IPS-15b (cell line): ENCODE measurements around the gene ARHGEF28.

Source experiments
- H3K27me3 ChIP-seq: one replicate; pipeline ENCODE4 v1.6.1; 2013; ENCODE audit warnings: low read length; ENCODE audit not compliant: control insufficient read depth, insufficient read depth
- H3K36me3 ChIP-seq: one replicate; pipeline ENCODE4 v1.6.1; 2013; ENCODE audit warnings: low read length; ENCODE audit not compliant: control insufficient read depth, insufficient read depth
- H3K4me1 ChIP-seq: one replicate; pipeline ENCODE4 v1.6.1; 2013; ENCODE audit warnings: mild to moderate bottlenecking, low read length; ENCODE audit not compliant: control insufficient read depth, insufficient read depth
- H3K4me3 ChIP-seq: one replicate; pipeline ENCODE4 v1.5.1; 2013; ENCODE audit warnings: low read depth, low read length
- H3K9ac ChIP-seq: one replicate; pipeline ENCODE4 v1.6.1; 2013; ENCODE audit warnings: low read depth, mild to moderate bottlenecking, low read length
- H3K9me3 ChIP-seq: one replicate; pipeline ENCODE4 v1.6.1; 2013; ENCODE audit warnings: mild to moderate bottlenecking, low read length; ENCODE audit not compliant: control insufficient read depth, insufficient read depth

ARHGEF28 gene

DNA sequence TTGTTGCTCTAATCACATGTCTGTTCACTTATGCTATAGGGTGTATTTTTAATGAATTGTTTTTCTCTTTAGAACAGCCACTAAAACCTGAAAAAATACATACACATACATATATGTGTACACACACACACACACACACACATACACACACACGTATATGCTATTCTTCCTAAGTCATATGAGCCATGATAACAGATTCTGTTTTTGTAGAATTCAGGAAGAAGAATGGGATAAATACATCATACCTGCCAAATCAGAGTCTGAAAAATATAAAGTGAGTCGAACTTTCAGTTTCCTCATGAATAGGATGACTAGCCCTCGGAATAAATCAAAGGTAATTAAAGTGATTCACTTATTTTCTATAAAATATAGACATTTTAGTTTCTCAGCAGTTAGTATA is 231.4 kb downstream of the ARHGEF28 start:
- Histone ChIP-seq H3K36me3 (no peaks in the 10 kb centered on the region), H3K4me1 (no peaks in the 10 kb centered on the region), H3K4me3 (no peak overlapping the region), H3K9ac (no peak overlapping the region), H3K9me3 (no peaks in the 10 kb centered on the region), H3K27me3 (no peaks in the 10 kb centered on the region)

DNA sequence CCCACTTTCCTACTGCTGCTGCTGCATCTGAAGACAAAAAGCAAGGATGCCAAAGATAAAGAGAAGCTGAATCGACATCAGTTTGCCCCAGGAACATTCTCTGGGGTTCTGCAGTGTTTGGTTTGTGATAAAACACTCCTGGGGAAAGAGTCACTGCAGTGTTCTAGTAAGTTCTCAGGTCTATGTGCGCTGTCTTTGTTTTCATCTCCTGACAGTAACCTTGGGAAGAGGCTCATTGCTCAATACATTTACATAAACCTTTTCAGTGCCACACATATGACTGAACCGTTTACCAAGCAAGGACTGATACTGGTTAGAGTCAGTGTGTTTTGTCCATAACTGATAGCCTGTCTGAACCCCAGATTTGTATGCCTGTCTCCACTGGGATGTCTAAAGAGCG is 232.1 kb downstream of the ARHGEF28 start:
- Histone ChIP-seq H3K4me1 (no peaks in the 10 kb centered on the region), H3K36me3 (no peaks in the 10 kb centered on the region), H3K9ac (no peak overlapping the region), H3K9me3 (no peaks in the 10 kb centered on the region), H3K27me3 (no peaks in the 10 kb centered on the region), H3K4me3 (no peak overlapping the region)

DNA sequence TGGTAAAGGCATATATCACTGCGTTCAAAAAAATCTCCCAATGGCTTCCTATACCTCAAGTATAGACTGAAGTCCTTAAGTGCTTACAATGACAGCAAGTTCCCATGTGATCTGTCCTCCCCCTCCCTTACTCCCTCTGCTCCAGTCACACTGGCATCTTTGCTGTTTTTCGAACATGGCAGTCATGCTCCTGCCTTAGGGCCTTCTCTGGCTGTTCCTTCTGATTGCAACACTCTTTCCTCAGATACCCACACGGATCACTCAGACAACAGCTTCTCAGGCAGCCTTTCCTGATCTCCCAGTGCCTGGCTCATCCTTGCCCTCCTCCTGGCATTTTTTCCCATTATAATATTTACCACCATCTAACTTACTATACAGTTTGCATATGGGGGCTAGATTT is 232.8 kb downstream of the ARHGEF28 start:
- Histone ChIP-seq H3K27me3 (no peaks in the 10 kb centered on the region), H3K4me1 (no peaks in the 10 kb centered on the region), H3K9me3 (no peaks in the 10 kb centered on the region), H3K4me3 (no peak overlapping the region), H3K36me3 (no peaks in the 10 kb centered on the region), H3K9ac (no peak overlapping the region)

DNA sequence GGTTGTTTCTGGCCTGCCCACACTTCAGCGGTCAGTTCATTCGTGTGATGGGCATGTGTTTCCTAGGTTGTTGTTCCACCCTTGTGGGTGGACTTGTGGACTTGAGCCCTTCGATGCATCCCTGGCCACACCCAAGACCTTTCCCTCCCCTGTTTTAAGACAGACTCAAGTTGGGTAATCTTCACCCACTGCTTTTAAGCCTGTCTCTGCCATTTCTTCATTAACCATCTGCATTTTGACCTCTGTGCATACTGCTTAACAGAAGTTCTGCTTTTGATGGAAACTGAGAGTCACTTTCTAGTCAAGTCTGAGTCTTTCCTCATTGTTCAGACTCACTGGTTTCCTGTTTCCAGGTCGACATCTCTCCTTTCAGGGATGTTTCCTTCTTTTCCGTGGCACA is 233.7 kb downstream of the ARHGEF28 start:
- H3K27me3 ChIP-seq, result no peaks in the 10 kb centered on the region
- no peaks in the 10 kb centered on the region for H3K9me3 ChIP-seq
- no peak overlapping the region for H3K4me3 ChIP-seq
- H3K9ac ChIP-seq, result no peak overlapping the region
- no peaks in the 10 kb centered on the region for H3K4me1 ChIP-seq
- no peaks in the 10 kb centered on the region for H3K36me3 ChIP-seq

DNA sequence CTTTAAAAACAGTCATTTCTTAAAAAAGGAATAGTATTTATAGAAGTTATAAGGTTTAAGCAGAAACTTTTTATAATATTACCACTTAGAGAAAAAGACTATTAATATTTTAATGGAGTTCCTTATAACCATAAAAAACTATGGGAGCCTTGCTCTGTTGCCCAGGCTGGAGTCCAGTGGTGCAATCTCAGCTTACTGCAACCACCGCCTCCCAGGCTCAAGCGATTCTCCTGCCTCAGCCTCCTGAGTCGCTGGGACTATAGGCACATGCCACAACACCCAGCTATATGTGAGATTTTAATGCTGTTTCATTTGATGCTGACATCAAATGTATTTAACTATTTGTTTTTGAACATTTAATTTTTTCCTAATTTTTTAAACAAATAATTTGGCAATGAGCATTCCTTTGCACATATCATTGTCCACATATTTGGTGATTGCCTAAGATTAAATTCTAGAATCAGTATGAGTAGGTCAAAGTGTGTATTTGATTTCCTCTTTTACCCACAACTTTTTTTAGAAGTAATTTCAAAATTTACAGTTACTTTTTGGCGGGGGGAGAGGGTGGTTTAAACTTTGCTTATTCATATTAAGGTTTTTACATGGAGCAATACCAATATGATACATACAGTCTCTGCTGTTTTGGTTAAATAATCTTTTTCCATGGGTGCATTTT is 235.5 kb downstream of the ARHGEF28 start:
- H3K36me3 ChIP-seq, result no peaks in the 10 kb centered on the region
- H3K27me3 ChIP-seq, result no peaks in the 10 kb centered on the region
- no peaks in the 10 kb centered on the region for H3K9me3 ChIP-seq
- no peak overlapping the region for H3K4me3 ChIP-seq
- no peaks in the 10 kb centered on the region for H3K4me1 ChIP-seq
- no peak overlapping the region for H3K9ac ChIP-seq

DNA sequence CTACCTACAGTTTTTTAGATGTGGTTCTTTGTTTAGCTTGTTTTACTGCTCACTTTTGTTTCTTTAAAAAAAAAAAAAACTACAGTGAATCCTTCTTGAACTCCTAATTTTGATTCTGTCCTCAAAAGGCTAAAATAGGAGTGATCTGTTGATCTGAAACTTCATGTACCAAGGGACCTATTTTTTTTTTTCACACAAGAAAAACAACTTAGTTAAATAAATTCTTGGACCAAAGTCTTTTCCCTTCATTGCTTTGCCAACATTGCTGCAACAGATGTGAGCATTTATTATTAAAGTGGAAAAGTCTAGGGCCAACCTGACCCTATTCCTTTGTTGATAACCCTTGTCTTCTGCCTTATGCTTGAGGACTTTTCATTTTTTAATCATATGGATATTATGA is 236.8 kb downstream of the ARHGEF28 start:
- Histone ChIP-seq H3K9ac (no peak overlapping the region), H3K36me3 (no peaks in the 10 kb centered on the region), H3K9me3 (no peaks in the 10 kb centered on the region), H3K27me3 (no peaks in the 10 kb centered on the region), H3K4me3 (no peak overlapping the region), H3K4me1 (no peaks in the 10 kb centered on the region)

DNA sequence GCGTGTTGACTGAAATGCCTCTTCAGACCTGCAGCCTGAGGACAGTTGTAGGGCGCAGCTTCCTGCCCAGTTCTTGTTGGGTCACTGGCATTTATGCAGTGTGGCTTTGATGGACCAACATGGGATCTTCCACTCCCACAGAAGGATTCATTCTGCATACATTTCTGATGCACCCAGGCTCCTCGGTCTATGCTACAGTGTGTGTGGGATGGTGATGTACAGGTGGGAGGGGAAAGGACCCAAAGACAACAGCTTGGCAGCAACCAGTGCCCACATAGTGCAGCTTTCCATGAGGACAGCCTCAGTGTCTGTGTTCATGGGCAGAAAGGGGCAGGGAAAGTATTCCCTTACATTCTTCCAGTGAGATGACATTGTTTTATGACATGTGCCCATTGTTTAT is 237.9 kb downstream of the ARHGEF28 start:
- H3K9ac ChIP-seq, result no peak overlapping the region

DNA sequence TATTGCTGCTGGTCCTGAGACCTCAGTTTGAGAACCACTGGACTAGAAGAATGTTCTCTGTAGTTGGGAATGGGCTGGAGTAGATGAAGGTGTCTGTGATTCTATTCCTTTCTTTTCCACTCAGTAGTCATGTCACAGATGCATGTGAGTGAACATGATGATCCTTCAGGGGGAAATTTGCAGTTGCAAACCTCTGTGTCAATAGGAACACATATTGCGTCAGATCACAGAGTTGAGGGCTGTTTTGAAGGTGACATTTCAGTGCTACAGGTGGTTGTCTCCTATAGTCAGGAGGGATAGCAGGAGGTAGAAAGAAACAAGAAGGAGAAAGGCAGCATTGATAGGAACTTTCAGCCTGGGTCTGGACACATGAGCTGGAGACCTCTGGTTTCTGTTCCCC is 239.3 kb downstream of the ARHGEF28 start:
- H3K27me3 ChIP-seq, result no peaks in the 10 kb centered on the region
- H3K9me3 ChIP-seq, result no peaks in the 10 kb centered on the region
- no peaks in the 10 kb centered on the region for H3K36me3 ChIP-seq
- no peak overlapping the region for H3K4me3 ChIP-seq
- H3K9ac ChIP-seq, result no peak overlapping the region
- no peaks in the 10 kb centered on the region for H3K4me1 ChIP-seq

More for the DNA sequence above, 237.9 kb downstream of the ARHGEF28 start:
- H3K27me3 ChIP-seq, result no peaks in the 10 kb centered on the region
- no peaks in the 10 kb centered on the region for H3K36me3 ChIP-seq
- H3K4me3 ChIP-seq, result no peak overlapping the region
- no peaks in the 10 kb centered on the region for H3K9me3 ChIP-seq
- no peaks in the 10 kb centered on the region for H3K4me1 ChIP-seq

DNA sequence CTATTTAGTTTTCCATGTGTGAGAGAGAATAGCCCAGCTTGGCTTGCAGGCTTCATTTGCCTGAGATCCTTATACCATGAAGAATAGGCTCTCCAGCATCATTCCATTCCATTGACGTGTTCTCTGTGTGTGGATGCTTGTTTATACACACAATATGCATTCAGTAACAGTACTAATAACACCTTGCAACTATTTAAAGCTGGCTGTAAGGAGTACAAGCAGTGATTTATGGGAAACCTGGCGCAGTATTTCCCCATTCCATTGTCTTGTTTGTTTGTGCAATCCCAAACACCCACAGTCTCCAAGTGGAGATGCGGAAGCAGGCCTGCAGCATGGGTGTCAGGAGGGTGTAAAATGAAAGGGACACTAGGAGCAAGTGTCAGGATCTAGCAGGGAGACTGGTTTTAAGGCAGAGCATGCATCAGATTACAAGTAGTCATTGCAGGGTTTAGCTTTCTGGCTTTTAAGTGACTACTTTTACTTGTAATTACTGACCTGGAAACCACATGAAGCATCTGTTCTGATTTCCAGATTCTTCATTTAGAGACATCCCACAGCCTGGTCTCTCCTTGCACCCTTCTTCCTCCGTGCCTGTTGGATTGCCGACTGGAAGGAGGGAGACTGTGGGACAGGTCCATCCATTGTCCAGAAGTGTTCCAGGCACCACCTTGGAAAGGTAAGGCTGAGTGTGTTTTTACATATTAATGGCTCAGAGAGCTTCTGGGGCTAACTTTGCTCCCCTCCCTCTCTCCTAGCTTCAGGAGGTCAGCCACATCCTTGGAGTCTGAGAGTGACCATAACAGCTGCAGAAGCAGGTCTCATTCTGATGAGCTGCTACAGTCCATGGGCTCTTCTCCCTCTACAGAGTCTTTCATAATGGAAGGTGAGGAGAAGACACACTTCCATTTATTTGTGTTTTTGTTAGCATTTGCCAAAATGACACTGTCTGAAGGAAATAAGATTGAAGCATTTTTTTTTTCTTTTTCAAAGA is 241.6 kb downstream of the ARHGEF28 start:
- Histone ChIP-seq H3K27me3 (no peaks in the 10 kb centered on the region), H3K9me3 (no peaks in the 10 kb centered on the region), H3K4me1 (no peaks in the 10 kb centered on the region), H3K9ac (no peak overlapping the region), H3K36me3 (no peaks in the 10 kb centered on the region), H3K4me3 (no peak overlapping the region)

DNA sequence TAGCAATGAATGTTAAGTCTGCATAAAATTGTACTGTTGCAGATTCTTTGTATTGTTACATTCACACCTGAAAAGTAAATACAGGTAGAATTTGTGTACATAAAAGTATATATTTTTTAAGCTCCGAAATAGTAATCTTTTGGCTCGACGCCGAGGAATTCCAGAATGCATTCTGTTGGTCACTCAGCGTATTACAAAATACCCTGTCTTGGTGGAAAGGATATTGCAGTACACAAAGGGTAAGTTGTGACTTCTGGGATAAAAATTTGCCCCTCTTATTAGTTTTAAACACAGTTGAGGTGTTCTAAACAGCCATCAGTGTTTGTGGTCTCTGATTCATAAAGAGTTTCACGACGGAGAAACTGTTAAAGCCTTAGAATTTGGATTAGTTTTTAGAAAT is 257.6 kb downstream of the ARHGEF28 start:
- Histone ChIP-seq H3K9ac (no peak overlapping the region), H3K9me3 (no peaks in the 10 kb centered on the region), H3K36me3 (no peaks in the 10 kb centered on the region), H3K27me3 (no peaks in the 10 kb centered on the region), H3K4me1 (no peaks in the 10 kb centered on the region), H3K4me3 (no peak overlapping the region)

DNA sequence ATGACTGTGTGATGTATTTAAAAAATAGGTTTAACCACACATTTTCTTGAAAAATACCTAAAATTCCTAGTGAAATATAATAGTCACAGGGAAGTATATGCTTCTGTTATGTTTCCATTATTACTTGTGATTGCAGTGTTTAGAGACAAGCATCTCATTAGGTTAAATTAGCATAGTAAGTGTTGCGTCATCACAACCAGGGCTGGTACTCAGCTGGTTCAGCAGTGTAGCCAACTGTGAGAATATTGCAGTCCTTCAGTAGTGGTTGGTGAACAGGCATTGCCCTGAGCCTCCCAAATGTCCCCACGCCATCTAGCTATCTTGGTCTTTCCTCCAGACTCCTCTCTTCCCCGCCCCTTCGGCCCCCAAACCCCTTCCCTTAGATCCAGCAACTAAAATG is 261.7 kb downstream of the ARHGEF28 start:
- H3K4me1 ChIP-seq, result no peaks in the 10 kb centered on the region
- H3K27me3 ChIP-seq, result no peaks in the 10 kb centered on the region
- H3K4me3 ChIP-seq, result no peak overlapping the region
- no peaks in the 10 kb centered on the region for H3K9me3 ChIP-seq
- no peak overlapping the region for H3K9ac ChIP-seq
- H3K36me3 ChIP-seq, result no peaks in the 10 kb centered on the region

DNA sequence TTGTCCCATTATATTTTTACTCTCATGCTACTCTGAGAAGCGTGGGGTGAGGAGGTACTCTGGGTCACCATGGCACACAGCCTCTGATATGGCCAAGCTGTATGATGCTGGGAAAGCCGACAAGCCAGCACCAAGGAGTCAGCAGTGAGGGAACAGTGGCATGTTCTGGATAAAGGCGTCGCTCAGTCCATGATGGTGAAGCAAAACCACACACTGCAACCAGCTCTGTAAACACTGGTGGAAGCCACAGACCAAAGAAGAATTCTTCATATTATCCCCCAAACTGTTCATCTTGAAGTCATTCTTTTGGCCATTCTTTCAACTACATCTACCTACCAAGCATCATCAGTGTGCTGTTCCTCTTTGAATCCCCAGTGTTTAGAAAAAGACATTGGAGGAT is 264.6 kb downstream of the ARHGEF28 start:
- no peaks in the 10 kb centered on the region for H3K36me3 ChIP-seq
- H3K4me1 ChIP-seq, result no peaks in the 10 kb centered on the region
- H3K4me3 ChIP-seq, result no peak overlapping the region
- no peaks in the 10 kb centered on the region for H3K27me3 ChIP-seq
- H3K9me3 ChIP-seq, result no peaks in the 10 kb centered on the region
- H3K9ac ChIP-seq, result no peak overlapping the region
